Liver (tissue), 9 donors: Measurements from ENCODE around the gene ANKRD29. TPM values are rescaled to one million over a fixed set of nuclear protein-coding genes. Genes with fewer than 3 reads are reported as not detected.
A peak's percentile ranks its signal among the peaks of the same experiment; 100 is the strongest.

Experiments
- DNase-seq: peaks from one replicate; pipeline ENCODE4 v3.0.0-alpha.2; 2017; ENCODE audit warnings: low spot score
- H3K27ac ChIP-seq, 2 donors: one replicate each; pipeline ENCODE4 v1.7.0; 2013; ENCODE audit warnings: inconsistent platforms in 2 of 2, low read length in 2 of 2, control low read depth in 1 of 2, low read depth in 1 of 2, mild to moderate bottlenecking in 1 of 2
- H3K27me3 ChIP-seq, 4 donors: one replicate each; pipeline versions ENCODE4 v1.6.1 to v1.7.0; 2013; ENCODE audit warnings: low read length in 3 of 4, inconsistent platforms in 1 of 4, mild to moderate bottlenecking in 1 of 4, moderate library complexity in 1 of 4; ENCODE audit not compliant: control insufficient read depth in 4 of 4, insufficient read depth in 4 of 4
- H3K36me3 ChIP-seq, 4 donors: one replicate each; pipeline versions ENCODE4 v1.6.1 to v1.7.0; 2013; ENCODE audit warnings: low read length in 3 of 4, mild to moderate bottlenecking in 3 of 4, low read depth in 1 of 4, moderate library complexity in 1 of 4; ENCODE audit not compliant: control insufficient read depth in 4 of 4, insufficient read depth in 3 of 4
- H3K4me1 ChIP-seq, 4 donors: one replicate each; pipeline versions ENCODE4 v1.6.1 to v1.7.0; 2013; ENCODE audit warnings: low read length in 3 of 4, mild to moderate bottlenecking in 3 of 4, moderate library complexity in 1 of 4; ENCODE audit not compliant: control insufficient read depth in 4 of 4, insufficient read depth in 4 of 4
- H3K4me3 ChIP-seq, 3 donors: one replicate each; pipeline versions ENCODE4 v1.6.1 to v1.7.0; 2013; ENCODE audit warnings: low read length in 3 of 3, control low read depth in 1 of 3, low read depth in 1 of 3, mild to moderate bottlenecking in 1 of 3
- H3K9ac ChIP-seq, 2 donors: one replicate each; pipeline ENCODE4 v1.7.0; 2013; ENCODE audit warnings: low read length in 2 of 2, mild to moderate bottlenecking in 2 of 2, moderate library complexity in 2 of 2, control low read depth in 1 of 2, low read depth in 1 of 2
- H3K9me3 ChIP-seq, 4 donors: one replicate each; pipeline versions ENCODE4 v1.6.1 to v1.7.0; 2013; ENCODE audit warnings: low read length in 3 of 4; ENCODE audit not compliant: control insufficient read depth in 4 of 4
- CTCF ChIP-seq: fragments of 150-350 bp; IDR thresholded peaks from 2 replicates; pipeline ENCODE4 v1.5.1; 2017; ENCODE audit warnings: improper control_type of control experiment, low read depth, low read length; ENCODE audit not compliant: missing input control
- FOXA2 ChIP-seq: IDR thresholded peaks from 2 replicates; pipeline ENCODE4 v1.6.1; 2016; ENCODE audit warnings: antibody characterized with exemption
- GABPA ChIP-seq, 2 donors: IDR thresholded peaks in 1 of 2; conservative IDR thresholded peaks in 1 of 2; 2 replicates each; pipeline ENCODE4 v1.6.1; 2016; ENCODE audit warnings: antibody characterized with exemption in 2 of 2, mild to moderate bottlenecking in 1 of 2, moderate library complexity in 1 of 2
- HNF4A ChIP-seq, 2 donors: conservative IDR thresholded peaks; 2 replicates each; pipeline ENCODE4 v1.6.1; 2016; ENCODE audit warnings: antibody characterized with exemption in 2 of 2, mild to moderate bottlenecking in 2 of 2
- JUND ChIP-seq, 2 donors: IDR thresholded peaks; 2 replicates each; pipeline ENCODE4 v1.6.1; 2016; ENCODE audit warnings: antibody characterized with exemption in 2 of 2
- NR2F2 ChIP-seq: IDR thresholded peaks from 2 replicates; pipeline ENCODE4 v1.6.1; 2016; ENCODE audit warnings: antibody characterized with exemption
- RAD21 ChIP-seq, 2 donors: IDR thresholded peaks; 2 replicates each; pipeline ENCODE4 v1.6.1; 2016; ENCODE audit warnings: antibody characterized with exemption in 2 of 2, mild to moderate bottlenecking in 2 of 2
- REST ChIP-seq: IDR thresholded peaks from 2 replicates; pipeline ENCODE4 v1.6.1; 2016; ENCODE audit warnings: antibody characterized with exemption, mild to moderate bottlenecking
- RXRA ChIP-seq, 2 donors: IDR thresholded peaks; 2 replicates each; pipeline ENCODE4 v1.6.1; 2017 to 2018; ENCODE audit warnings: antibody characterized with exemption in 2 of 2, mild to moderate bottlenecking in 1 of 2
- SP1 ChIP-seq: IDR thresholded peaks from 2 replicates; pipeline ENCODE4 v1.6.1; 2018; ENCODE audit warnings: antibody characterized with exemption, mild to moderate bottlenecking
- TAF1 ChIP-seq: conservative IDR thresholded peaks from 2 replicates; pipeline ENCODE4 v1.6.1; 2016; ENCODE audit warnings: antibody characterized with exemption, mild to moderate bottlenecking
- YY1 ChIP-seq: IDR thresholded peaks from 2 replicates; pipeline ENCODE4 v1.6.1; 2016; ENCODE audit warnings: antibody characterized with exemption, mild to moderate bottlenecking
- WGBS: extraction: QIAGEN DNeasy Blood & Tissue Kit; methylation state at CpG from one replicate; pipeline ENCODE4 v1.1.7; 2013; 5-methylcytosine and 5-hydroxymethylcytosine counted together
- polyA plus RNA-seq, 2 donors: library from polyadenylated mRNA; stranded (reverse) in 1 of 2; unstranded in 1 of 2; fragments of 200-250 nt in 1 of 2; fragments of >200 nt in 1 of 2; fragmentation: Nextera tagmentation in 1 of 2; extraction: Ambion mirVana in 1 of 2; gene quantifications; one replicate each; pipeline versions ENCODE4 v1.2.1 to v1.2.3, GENCODE V29; 2013 to 2015
- total RNA-seq, 2 donors: library from RNA; depleted of rRNA; stranded (reverse); fragments of >200 nt; gene quantifications; one replicate each; pipeline ENCODE4 v1.2.3, GENCODE V29; 2014
- TF ChIP-seq, protein P1 (sequence below): IDR thresholded peaks from 2 replicates; pipeline ENCODE4 v1.6.1; 2016; ENCODE audit warnings: antibody characterized with exemption
- TF ChIP-seq, protein P2 (sequence below): IDR thresholded peaks from 2 replicates; pipeline ENCODE4 v1.6.1; 2016; ENCODE audit warnings: antibody characterized with exemption
- donor health status: healthy.
- donor health status: healthy.
- donor health status: healthy.
- donor health status: healthy.
- donor health status: healthy.

ANKRD29 gene
- total and polyA plus RNA-seq, 4 donors: 0.14 to 0.50 (median 0.33) TPM

GRCh38 chr18:23627970-23628369 is 34.7 kb downstream of the ANKRD29 start:
- Histone ChIP-seq H3K27me3 (no peaks in the 10 kb centered on the region), H3K4me1 (peaks cover 3 to 8% (median 4%) of the 10 kb centered on the region in 4 donors), H3K4me3 (no peak overlapping the region), H3K9me3 (no peaks in the 10 kb centered on the region), H3K9ac (no peak overlapping the region), H3K36me3 (no peaks in the 10 kb centered on the region), H3K27ac (no peak overlapping the region)
- no peak for DNase-seq
- TF ChIP-seq YY1 (no peak), CTCF (no peak), NR2F2 (no peak)

DNA sequence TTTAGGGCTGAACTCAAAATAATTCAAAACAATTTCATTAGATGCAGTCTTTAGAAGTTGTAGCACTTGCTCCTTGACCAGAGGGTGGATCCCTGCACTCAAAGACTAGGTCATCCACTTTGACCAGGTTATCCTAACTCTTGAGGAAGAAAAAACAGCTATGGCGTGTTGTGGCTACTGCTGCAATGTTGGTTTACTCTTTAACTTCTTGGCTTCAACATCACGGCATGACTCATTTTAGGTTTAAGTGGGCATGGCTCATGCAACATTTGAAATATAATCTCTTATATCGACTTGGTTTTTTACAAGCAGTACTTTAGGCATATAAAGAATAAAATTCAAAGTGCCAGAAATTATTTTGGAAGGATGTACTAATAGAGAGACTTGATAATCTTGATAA is 35.4 kb downstream of the ANKRD29 start:
- Histone ChIP-seq H3K36me3 (no peaks in the 10 kb centered on the region), H3K9me3 (no peaks in the 10 kb centered on the region), H3K27me3 (no peaks in the 10 kb centered on the region), H3K4me3 (no peak overlapping the region), H3K9ac (no peak overlapping the region), H3K4me1 (peaks cover 3 to 8% (median 4%) of the 10 kb centered on the region in 4 donors), H3K27ac (no peak overlapping the region)
- no peak for TF ChIP-seq CTCF
- TF ChIP-seq JUND (IDR thresholded peaks at IDR 0.05): peak; percentile 89 to 95
- TF ChIP-seq, protein P1, sequence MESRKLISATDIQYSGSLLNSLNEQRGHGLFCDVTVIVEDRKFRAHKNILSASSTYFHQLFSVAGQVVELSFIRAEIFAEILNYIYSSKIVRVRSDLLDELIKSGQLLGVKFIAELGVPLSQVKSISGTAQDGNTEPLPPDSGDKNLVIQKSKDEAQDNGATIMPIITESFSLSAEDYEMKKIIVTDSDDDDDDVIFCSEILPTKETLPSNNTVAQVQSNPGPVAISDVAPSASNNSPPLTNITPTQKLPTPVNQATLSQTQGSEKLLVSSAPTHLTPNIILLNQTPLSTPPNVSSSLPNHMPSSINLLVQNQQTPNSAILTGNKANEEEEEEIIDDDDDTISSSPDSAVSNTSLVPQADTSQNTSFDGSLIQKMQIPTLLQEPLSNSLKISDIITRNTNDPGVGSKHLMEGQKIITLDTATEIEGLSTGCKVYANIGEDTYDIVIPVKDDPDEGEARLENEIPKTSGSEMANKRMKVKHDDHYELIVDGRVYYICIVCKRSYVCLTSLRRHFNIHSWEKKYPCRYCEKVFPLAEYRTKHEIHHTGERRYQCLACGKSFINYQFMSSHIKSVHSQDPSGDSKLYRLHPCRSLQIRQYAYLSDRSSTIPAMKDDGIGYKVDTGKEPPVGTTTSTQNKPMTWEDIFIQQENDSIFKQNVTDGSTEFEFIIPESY: no peak
- TF ChIP-seq RAD21 (IDR thresholded peaks at IDR 0.05): no peak
- TF ChIP-seq REST: no peak
- peak in 1 of 2 donors; percentile 55 for TF ChIP-seq RXRA (IDR thresholded peaks at IDR 0.05)
- TF ChIP-seq TAF1: no peak
- peak; percentile 22 to 58 for TF ChIP-seq HNF4A (conservative IDR thresholded peaks at IDR 0.05)
- TF ChIP-seq SP1: peak; percentile 19
- TF ChIP-seq GABPA (IDR thresholded peaks at IDR 0.05 in 1 of 2, conservative IDR thresholded peaks at IDR 0.05 in 1 of 2): no peak
- TF ChIP-seq YY1: peak; percentile 61
- TF ChIP-seq, protein P2, sequence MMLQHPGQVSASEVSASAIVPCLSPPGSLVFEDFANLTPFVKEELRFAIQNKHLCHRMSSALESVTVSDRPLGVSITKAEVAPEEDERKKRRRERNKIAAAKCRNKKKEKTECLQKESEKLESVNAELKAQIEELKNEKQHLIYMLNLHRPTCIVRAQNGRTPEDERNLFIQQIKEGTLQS: peak; percentile 65
- no peak for TF ChIP-seq FOXA2
- DNase-seq: no peak
- WGBS: 34% methylated on average over 3 of the region's 3 CpGs
